GM18498 (cell line): Measurements from ENCODE around the gene CNTNAP2.

Experiments
- ATAC-seq: cut with Tn5 transposase; IDR thresholded peaks from one replicate; pipeline ENCODE4 v1.9.1; 2021; ENCODE audit warnings: mild to moderate bottlenecking, moderate library complexity; ENCODE audit not compliant: unreplicated experiment

Gene CNTNAP2

GRCh38 chr7:148340438-148341280, 2224.1 kb downstream of the CNTNAP2 start:
- ATAC-seq: no peak

GRCh38 chr7:148344406-148344805, 2227.8 kb downstream of the CNTNAP2 start:
- no peak for ATAC-seq

GRCh38 chr7:148347981-148348380, 2231.4 kb downstream of the CNTNAP2 start:
- ATAC-seq: no peak

GRCh38 chr7:148348466-148348865, 2231.9 kb downstream of the CNTNAP2 start:
- ATAC-seq: no peak

- ATAC-seq: no peak
These were observed 2239.7 kb downstream of the CNTNAP2 start for GRCh38 chr7:148356303-148356702.

GRCh38 chr7:148362541-148362940, 2245.9 kb downstream of the CNTNAP2 start:
- ATAC-seq: no peak

GRCh38 chr7:148367731-148368475, 2251.3 kb downstream of the CNTNAP2 start:
- ATAC-seq: no peak

DNA sequence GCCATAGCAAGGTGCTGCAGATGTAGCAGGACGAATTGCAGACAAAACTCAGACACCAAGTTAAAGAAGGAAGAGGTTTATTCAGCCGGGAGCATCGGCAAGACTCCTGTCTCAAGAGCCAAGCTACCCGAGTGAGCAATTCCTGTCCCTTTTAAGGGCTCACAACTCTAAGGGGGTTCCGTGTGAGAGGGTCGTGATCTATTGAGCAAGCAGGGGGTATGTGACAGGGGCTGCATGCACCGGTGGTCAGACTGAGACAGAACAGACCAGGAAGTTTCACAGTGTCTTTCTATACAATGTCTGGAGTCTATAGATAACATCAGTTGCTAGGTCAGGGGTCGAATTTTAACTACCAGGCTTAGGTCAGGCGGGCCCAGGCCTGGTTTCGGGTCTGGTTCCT, 2252.0 kb downstream of the CNTNAP2 start:
- ATAC-seq: no peak

DNA sequence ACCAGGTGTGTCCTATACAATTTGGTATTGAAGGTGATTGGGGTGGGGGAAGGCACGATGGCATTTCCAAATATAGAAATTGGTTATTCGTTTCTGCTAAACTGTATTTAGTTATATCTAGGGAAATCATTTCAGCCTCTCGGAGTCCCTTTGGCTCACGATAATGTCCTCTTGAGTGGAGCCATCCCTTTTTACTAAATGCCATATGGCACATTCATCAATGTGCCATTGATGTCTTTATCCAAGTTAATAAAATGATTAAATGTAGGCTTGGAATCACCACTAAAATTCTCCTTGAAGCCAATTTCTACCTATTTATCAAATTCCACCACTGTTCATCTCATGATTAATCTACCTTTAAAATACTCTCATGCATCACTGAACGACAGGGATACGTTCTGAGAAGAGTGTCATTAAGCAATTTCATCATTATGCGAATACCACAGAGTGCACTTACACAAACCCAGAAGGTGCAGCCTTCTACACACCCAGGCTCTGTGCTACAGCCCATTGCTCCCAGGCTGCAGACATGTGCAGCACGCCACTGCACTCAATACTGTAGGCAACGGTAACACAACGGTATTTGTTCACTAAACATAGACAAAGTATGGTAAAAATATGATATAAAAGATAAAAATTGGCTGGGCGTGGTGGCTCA, 2254.8 kb downstream of the CNTNAP2 start:
- no peak for ATAC-seq

- no peak for ATAC-seq
These were observed 2258.0 kb downstream of the CNTNAP2 start for GRCh38 chr7:148374396-148375259.

- ATAC-seq: no peak
These were observed 2263.1 kb downstream of the CNTNAP2 start for GRCh38 chr7:148379677-148380076.

- no peak for ATAC-seq
These were observed 2264.2 kb downstream of the CNTNAP2 start for GRCh38 chr7:148380596-148381419.

GRCh38 chr7:148382596-148382995, 2266.0 kb downstream of the CNTNAP2 start:
- no peak for ATAC-seq

- ATAC-seq: no peak
These were observed 2267.1 kb downstream of the CNTNAP2 start for GRCh38 chr7:148383651-148384050.

DNA sequence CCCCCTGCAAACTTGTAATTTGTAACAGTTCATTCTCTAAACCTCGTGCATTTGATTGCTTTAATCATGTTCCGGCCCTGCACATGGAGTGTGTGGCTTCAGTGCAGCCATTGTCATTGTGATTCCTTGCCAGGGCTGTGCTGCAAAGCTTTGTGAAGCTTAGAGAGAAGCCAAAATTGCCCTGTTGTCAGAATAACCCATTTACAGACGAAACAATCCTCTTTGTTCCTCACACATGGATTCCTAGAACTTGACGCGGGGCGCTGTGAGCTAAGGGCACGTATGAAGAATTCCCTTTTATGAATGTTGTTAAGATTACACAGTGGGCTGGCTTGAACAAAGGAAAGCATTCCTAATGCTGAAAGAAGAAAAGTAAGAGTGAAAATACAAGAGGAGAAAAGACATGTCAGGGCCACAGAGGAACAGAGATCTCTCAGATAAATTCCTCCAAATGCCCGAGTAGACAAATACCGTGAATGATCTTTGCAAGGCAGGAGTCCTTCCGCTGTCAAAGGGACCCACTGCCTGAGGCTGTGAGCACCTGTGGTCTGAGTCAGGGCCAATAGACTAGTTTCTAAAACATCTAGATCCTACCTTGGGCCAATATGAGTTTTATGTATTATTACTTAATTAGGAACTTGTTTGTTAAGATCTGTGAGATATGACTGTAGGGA, 2268.5 kb downstream of the CNTNAP2 start:
- ATAC-seq: no peak

GRCh38 chr7:148390381-148390780, 2273.8 kb downstream of the CNTNAP2 start:
- ATAC-seq: no peak

DNA sequence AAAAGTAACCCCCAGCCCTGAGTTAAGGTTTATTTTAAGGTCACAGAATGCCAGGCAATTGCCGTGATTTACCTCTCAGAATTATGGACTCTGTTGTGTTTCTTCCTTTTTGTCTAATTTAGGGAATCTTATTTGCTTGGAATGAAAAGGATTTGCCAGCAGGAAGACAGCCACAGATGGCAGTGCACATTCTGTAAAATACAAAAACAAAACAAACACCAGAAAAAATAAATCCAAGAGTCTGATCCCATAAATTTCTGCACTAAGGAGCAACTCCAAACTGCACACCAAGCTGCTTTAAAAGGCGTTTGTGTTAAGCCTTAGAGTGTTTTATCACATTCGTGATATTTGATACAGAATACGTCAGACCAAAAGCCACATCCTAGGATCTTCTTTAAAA, 2275.0 kb downstream of the CNTNAP2 start:
- no peak for ATAC-seq

- ATAC-seq: no peak
These were observed 2278.0 kb downstream of the CNTNAP2 start for GRCh38 chr7:148394582-148394981.

- no peak for ATAC-seq
These were observed 2278.8 kb downstream of the CNTNAP2 start for GRCh38 chr7:148395352-148395811.
